ENCODE measurements around the gene ZNF805.

DNA sequence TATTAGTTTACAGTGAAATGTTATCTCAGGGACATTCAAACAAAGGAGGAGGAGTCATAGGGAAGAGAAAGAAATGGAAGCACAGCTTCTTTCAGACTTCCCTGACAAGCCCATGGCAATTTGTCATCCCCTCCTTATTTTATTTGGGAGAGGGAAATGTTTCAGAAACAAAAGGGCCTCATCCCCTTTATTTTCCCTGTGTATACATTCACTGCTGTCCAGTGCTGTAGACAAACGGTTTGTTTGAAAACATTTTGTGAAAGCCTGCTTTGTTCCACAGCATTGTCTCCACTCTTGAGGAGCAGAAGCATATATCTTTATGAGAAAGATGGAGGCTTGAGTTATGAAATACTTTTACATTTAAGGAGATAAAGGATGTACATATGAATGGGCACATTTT lies 52.1 kb downstream of the ZNF805 start:
- no peak for TF ChIP-seq CTCF (IDR thresholded peaks at IDR 0.05)
- no peak for TF ChIP-seq POLR2AphosphoS5 (IDR thresholded peaks at IDR 0.05)
- no peak for TF ChIP-seq POLR2A (IDR thresholded peaks at IDR 0.05)
- no peak for TF ChIP-seq EP300 (IDR thresholded peaks at IDR 0.05; ENCODE audit: low read depth)

Data from transverse colon (tissue), 4 donors.